K562 (cell line): ENCODE data around the gene ARL13A. TPM values are rescaled to one million over a fixed set of nuclear protein-coding genes. Genes with fewer than 3 reads are reported as not detected.
"Not testable (repeated sequence)": the region's sequence is repeated elsewhere in the genome, so short reads cannot be mapped to it uniquely, and the experiment has no call there.

Experiments
- ATAC-seq: fragments of 200-7000 bp; cut with Tn5 transposase; 3 replicates; pipeline ENCODE4 v1.9.1; 2020; ENCODE audit warnings: moderate library complexity
- BruUV-seq: library from RNA; stranded (reverse); fragments of 400-500 nt; replicated peaks from 2 replicates; lab custom pipeline; 2021; lab: Mats Ljungman, UMichigan
- CTCF ChIA-PET: fragments of 300-600 bp; formaldehyde crosslinking; extraction: SDS; loops from one replicate; lab custom pipeline; 2021; ENCODE audit warnings: low intra/inter-chr PET ratio; lab: Yijun Ruan, JAX
- POLR2A ChIA-PET: fragments of 300-600, 350-650 bp; sonication (Branson Sonifier 250); formaldehyde crosslinking; extraction: SDS; loops from one replicate; lab custom pipeline; 2021; ENCODE audit warnings: antibody characterized with exemption, inconsistent platforms; lab: Yijun Ruan, JAX
- DNase-seq, 4 experiments: peaks; one replicate each; pipeline versions ENCODE4 v3.0.0 to v3.0.0-alpha.2; 2011 to 2018; ENCODE audit warnings: low spot score in 3 of 4, mixed read lengths in 3 of 4; ENCODE audit errors: extremely low read depth in 1 of 4
- FAIRE-seq: peaks from 2 replicates; lab custom pipeline; 2011; peaks lifted over from hg19 to GRCh38; lab: Jason Lieb, UNC
- H2AFZ ChIP-seq: 2 replicates; pipeline ENCODE4 v1.6.0; 2011; ENCODE audit warnings: low read depth, low read length, control low read depth, inconsistent platforms
- H3K27ac ChIP-seq: fragments of 200-600 bp; 3 replicates; pipeline ENCODE4 v1.8.0; 2011; ENCODE audit warnings: low read depth, mild to moderate bottlenecking, control low read depth, inconsistent platforms, low read length, moderate library complexity, mixed read lengths; ENCODE audit errors: extremely low read depth
- H3K27me3 ChIP-seq, 2 experiments: fragments of 300-600 bp in 1 of 2; 2 replicates in 1 of 2; 3 replicates in 1 of 2; pipeline versions ENCODE4 v1.6.0 to v1.8.0; 2011; ENCODE audit warnings: inconsistent platforms in 2 of 2, low read length in 2 of 2, mild to moderate bottlenecking in 1 of 2, mixed read lengths in 1 of 2, moderate library complexity in 1 of 2; ENCODE audit not compliant: control insufficient read depth in 2 of 2, insufficient read depth in 2 of 2
- H3K36me3 ChIP-seq: fragments of 300-600 bp; 3 replicates; pipeline ENCODE4 v1.8.0; 2011; ENCODE audit warnings: mild to moderate bottlenecking, low read length, inconsistent platforms; ENCODE audit not compliant: control insufficient read depth, insufficient read depth
- H3K4me1 ChIP-seq, 2 experiments: fragments of 200-600 bp in 1 of 2; replicated peaks in 1 of 2; 2 replicates in 1 of 2; 3 replicates in 1 of 2; pipeline versions ENCODE4 v1.5.1 to v1.8.0; 2011; ENCODE audit warnings: inconsistent platforms in 2 of 2, low read length in 2 of 2, mild to moderate bottlenecking in 1 of 2, mixed read lengths in 1 of 2, moderate library complexity in 1 of 2; ENCODE audit not compliant: control insufficient read depth in 2 of 2, insufficient read depth in 2 of 2
- H3K4me2 ChIP-seq: 2 replicates; pipeline ENCODE4 v1.6.1; 2011; ENCODE audit warnings: low read length, control low read depth, inconsistent platforms, mixed read lengths; ENCODE audit not compliant: insufficient read depth
- H3K4me3 ChIP-seq: fragments of 200-600 bp; sonication (generic), shearing (Covaris generic); 2 replicates; pipeline ENCODE4 v1.5.1; 2016; ENCODE audit warnings: control low read depth, inconsistent platforms
- H3K79me2 ChIP-seq: fragments of 200-600 bp; 3 replicates; pipeline ENCODE4 v1.8.0; 2011; ENCODE audit warnings: low read length, inconsistent platforms; ENCODE audit not compliant: control insufficient read depth, insufficient read depth
- H3K9ac ChIP-seq, 2 experiments: 2 replicates each; pipeline versions ENCODE4 v1.6.0 to v1.6.1; 2011; ENCODE audit warnings: low read depth in 2 of 2, low read length in 2 of 2, control low read depth in 1 of 2, inconsistent platforms in 1 of 2, mild to moderate bottlenecking in 1 of 2, mixed read lengths in 1 of 2; ENCODE audit not compliant: insufficient read depth in 1 of 2
- H3K9me1 ChIP-seq: one replicate; pipeline ENCODE4 v1.6.0; 2011; ENCODE audit warnings: inconsistent platforms, mild to moderate bottlenecking, low read length, moderate library complexity; ENCODE audit not compliant: control insufficient read depth, insufficient read depth
- H3K9me3 ChIP-seq: replicated peaks from 2 replicates; pipeline ENCODE4 v1.5.1; 2011; ENCODE audit warnings: low read depth, low read length, inconsistent platforms; ENCODE audit not compliant: control insufficient read depth, insufficient read depth
- H4K20me1 ChIP-seq: replicated peaks from 2 replicates; pipeline ENCODE4 v1.6.1; 2011; ENCODE audit warnings: low read length, inconsistent platforms, mixed read lengths; ENCODE audit not compliant: control insufficient read depth, insufficient read depth
- BRF2 ChIP-seq: IDR thresholded peaks from 3 replicates; pipeline ENCODE4 v1.6.1; 2011; ENCODE audit warnings: borderline replicate concordance, mild to moderate bottlenecking; ENCODE audit not compliant: insufficient read length, insufficient read depth
- FOSL1 ChIP-seq: fragments of 200-800 bp; sonication (Bioruptor generic); conservative IDR thresholded peaks from 2 replicates; pipeline ENCODE4 v1.6.1; 2016; ENCODE audit warnings: missing genetic modification characterization, missing compliant biosample characterization
- KLF6 ChIP-seq: fragments of 250-450 bp; sonication (Bioruptor Pico); IDR thresholded peaks from 2 replicates; pipeline ENCODE4 v1.4.0; 2020; ENCODE audit warnings: mild to moderate bottlenecking, moderate library complexity, borderline replicate concordance
- NUFIP1 ChIP-seq: fragments of 450-650 bp; IDR thresholded peaks from 2 replicates; pipeline ENCODE4 v1.6.1; 2018; ENCODE audit not compliant: partially characterized antibody
- PURB ChIP-seq: sonication (generic); formaldehyde crosslinking; IDR thresholded peaks from 2 replicates; pipeline ENCODE4 v1.9.0; 2021; ENCODE audit warnings: low read depth, mild to moderate bottlenecking, missing genetic modification reagents
- SOX6 ChIP-seq: fragments of 450-650 bp; IDR thresholded peaks from 2 replicates; pipeline ENCODE4 v1.6.1; 2014; ENCODE audit warnings: mild to moderate bottlenecking
- TSC22D4 ChIP-seq: fragments of 450-650 bp; IDR thresholded peaks from 2 replicates; pipeline ENCODE4 v1.6.1; 2016; ENCODE audit warnings: missing genetic modification characterization, missing biosample characterization, control low read depth
- ZNF609 ChIP-seq: sonication (generic); formaldehyde crosslinking; IDR thresholded peaks from 2 replicates; pipeline ENCODE4 v1.8.1; 2023; ENCODE audit warnings: missing genetic modification reagents, mild to moderate bottlenecking, borderline replicate concordance
- WGBS: fragments of 100-300 bp; shearing (Covaris generic); methylation state at CpG from one replicate; pipeline ENCODE4 v1.1.6; 2016; ENCODE audit warnings: low coverage, mixed read lengths; ENCODE audit not compliant: insufficient coverage; ENCODE audit errors: missing lambda C conversion rate; 5-methylcytosine and 5-hydroxymethylcytosine counted together
- in situ Hi-C: fragments of 300-500 bp; cut with MboI; formaldehyde crosslinking; loops from 4 replicates; pipeline ENCODE4 v1.15.0; 2018; ENCODE audit warnings: inconsistent platforms, mixed read lengths
- intact Hi-C: fragments of 100-400 bp; cut with micrococcal nuclease; formaldehyde crosslinking; loops from 2 replicates; pipeline ENCODE4 v1.14.2; 2022
- polyA plus RNA-seq, 8 experiments: library from polyadenylated mRNA; depleted of rRNA in 4 of 8; stranded (reverse) in 5 of 8; unstranded in 3 of 8; fragments of >200 nt; fragmentation: Nextera tagmentation in 2 of 8; fragmentation: Illumina TruSeq in 1 of 8; extraction: Ambion mirVana in 2 of 8; extraction: Trizol in 1 of 8; gene quantifications; 2 replicates each; pipeline versions ENCODE4 v1.2.1 to v1.2.3, GENCODE V29; 2011 to 2014; ENCODE audit warnings: inconsistent platforms in 1 of 8, missing spikeins in 1 of 8
- total RNA-seq, 7 experiments: library from RNA; depleted of rRNA in 6 of 7; stranded (reverse); fragments of >200 nt in 6 of 7; fragmentation: Illumina TruSeq in 2 of 7; extraction: Trizol in 2 of 7; gene quantifications; 2 replicates each; pipeline versions ENCODE4 v1.2.1 to v1.2.3, GENCODE V29; 2011 to 2021; ENCODE audit warnings: low replicate concordance in 1 of 7

Gene ARL13A
- total and polyA plus RNA-seq, 9 of the 15 experiments (the other 6 are each of a cell fraction or from before 2014, with no cell fraction given): not detected

GRCh38 chrX:101009090-101009489 lies 39.6 kb downstream of the ARL13A start (continued):
- TF ChIP-seq KLF6 (CRISPR knock-in tag) (no peak), TSC22D4 (no peak)

- CTCF ChIA-PET, FAIRE-seq, H3K4me1 ChIP-seq, H2AFZ ChIP-seq, H3K9me1 ChIP-seq, H3K4me2 ChIP-seq, H3K27me3 ChIP-seq, H4K20me1 ChIP-seq, H3K9ac ChIP-seq, H3K4me3 ChIP-seq, H3K27ac ChIP-seq, H3K9me3 ChIP-seq, DNase-seq, BruUV-seq, H3K79me2 ChIP-seq, ATAC-seq, POLR2A ChIA-PET, in situ Hi-C loops, intact Hi-C loops: not testable (repeated sequence)
- peaks cover 18% of the 10 kb centered on the region; the same call in 1 of the 3 replicates for H3K36me3 ChIP-seq
- WGBS: no CpG with 5 or more reads among the region's 1 CpG
These were observed 42.5 kb downstream of the ARL13A start for GRCh38 chrX:101012031-101012430.

GRCh38 chrX:101022020-101022419 lies 52.5 kb downstream of the ARL13A start:
- H3K9me3 ChIP-seq: no peaks in the 10 kb centered on the region
- H3K9ac ChIP-seq: no peak overlapping the region
- no peak overlapping the region for H3K4me3 ChIP-seq
- CTCF ChIA-PET: no interaction called here
- intact Hi-C loops: no loop called here
- no peak overlapping the region for H3K4me2 ChIP-seq
- peaks cover 28% of the 10 kb centered on the region; the same call in 2 of the 3 replicates for H3K36me3 ChIP-seq
- TF ChIP-seq SOX6 (no peak), ZNF609 (CRISPR knock-in tag) (no peak), PURB (CRISPR knock-in tag) (no peak), BRF2 (no peak), NUFIP1 (no peak), FOSL1 (tag) (no peak)
- TF ChIP-seq, all 486 proteins: peak for 0
- FAIRE-seq (no peak), DNase-seq (no peak), ATAC-seq (no peak)
- no CpG with 5 or more reads among the region's 3 CpGs for whole genome bisulfite sequencing
- in situ Hi-C loops: no loop called here
- no TSS peak for BruUV-seq
- no peaks in the 10 kb centered on the region for H3K79me2 ChIP-seq
- no peak overlapping the region for H3K27ac ChIP-seq
- no peaks in the 10 kb centered on the region for H4K20me1 ChIP-seq
- no peaks in the 10 kb centered on the region for H3K27me3 ChIP-seq
- POLR2A ChIA-PET: no interaction called here
- no peak overlapping the region for H2AFZ ChIP-seq
- no peaks in the 10 kb centered on the region for H3K9me1 ChIP-seq
- H3K4me1 ChIP-seq: no peaks in the 10 kb centered on the region; a peak in 1 of 5 replicates
